ENCODE results near the gene SFT2D3.

The SFT2D3 gene

GRCh38 chr2:127664065-127664894, 37.0 kb upstream of the SFT2D3 start:
- no peak for DNase-seq (ENCODE audit: low spot score)

- no peak for DNase-seq (ENCODE audit: low spot score)
Measured at GRCh38 chr2:127664895-127665225, 36.4 kb upstream of the SFT2D3 start.

DNA sequence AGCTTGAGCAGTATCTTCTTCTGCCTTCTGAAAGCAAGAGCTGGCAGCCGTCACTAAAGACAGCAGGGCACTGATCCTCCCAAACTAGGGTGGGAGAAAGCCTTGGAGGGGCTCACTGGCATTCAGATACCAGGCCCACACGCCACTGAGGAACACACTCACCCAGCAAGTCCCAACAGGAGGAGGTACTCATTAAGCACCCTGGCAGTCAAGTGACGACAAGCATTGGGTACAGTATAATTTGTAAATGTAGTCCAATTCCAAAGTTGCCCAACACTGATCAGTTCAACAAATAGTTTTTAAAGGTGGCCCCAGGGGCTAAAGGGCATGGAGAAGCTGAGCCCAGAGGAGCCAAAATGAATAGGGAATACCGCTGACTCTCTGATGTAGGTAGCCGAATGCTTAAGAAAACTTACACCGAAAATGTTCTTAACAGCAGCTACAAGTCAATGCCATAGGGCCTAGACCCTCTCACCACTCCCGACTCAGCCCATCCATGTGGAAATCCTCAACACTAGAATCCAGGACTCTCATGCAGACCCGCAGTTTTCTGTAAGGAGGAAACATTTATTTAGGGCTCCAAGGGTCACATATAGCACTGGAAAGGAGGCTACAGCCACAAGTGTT, 35.9 kb upstream of the SFT2D3 start:
- no peak for DNase-seq (ENCODE audit: low spot score)

- no peak for DNase-seq (ENCODE audit: low spot score)
Measured at GRCh38 chr2:127669056-127669455, 32.2 kb upstream of the SFT2D3 start.

- no peak for DNase-seq (ENCODE audit: low spot score)
Measured at GRCh38 chr2:127670055-127670956, 31.0 kb upstream of the SFT2D3 start.

GRCh38 chr2:127670957-127671290, 30.4 kb upstream of the SFT2D3 start:
- DNase-seq (ENCODE audit: low spot score), result no peak

- DNase-seq (ENCODE audit: low spot score), result no peak
Measured at GRCh38 chr2:127671557-127672302, 29.6 kb upstream of the SFT2D3 start.

- DNase-seq (ENCODE audit: low spot score), result no peak
Measured at GRCh38 chr2:127672341-127673224, 28.7 kb upstream of the SFT2D3 start.

GRCh38 chr2:127673291-127674069, 27.8 kb upstream of the SFT2D3 start:
- no peak for DNase-seq (ENCODE audit: low spot score)

- no peak for DNase-seq (ENCODE audit: low spot score)
Measured at GRCh38 chr2:127674241-127675209, 26.8 kb upstream of the SFT2D3 start.

GRCh38 chr2:127675331-127676261, 25.7 kb upstream of the SFT2D3 start, which contains the start of gene LIMS2:
Gene LIMS2, minus strand, starts transcription at chr2:127675530. Its CDS starts 506 bp downstream, at chr2:127675024.
- DNase-seq (ENCODE audit: low spot score), result no peak

DNA sequence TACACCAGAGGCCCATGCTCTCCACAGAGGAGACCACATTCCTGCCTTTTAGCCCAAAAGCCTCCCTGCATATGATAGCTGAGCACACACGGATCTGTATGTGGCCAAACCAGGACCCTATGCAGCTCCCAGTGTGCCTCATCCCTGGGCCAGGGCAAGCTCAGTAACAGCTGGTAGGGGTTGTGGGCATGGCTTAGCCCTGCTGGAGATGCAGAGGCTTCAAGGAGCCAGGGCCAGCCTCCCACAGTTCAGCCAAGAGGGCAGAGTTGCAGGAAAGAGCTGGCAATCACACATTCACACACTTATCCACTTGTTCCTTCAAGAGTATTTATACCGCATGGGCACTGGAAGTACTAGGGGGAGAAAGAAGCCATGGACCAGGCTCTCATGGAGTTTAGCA, 24.4 kb upstream of the SFT2D3 start:
- no peak for DNase-seq (ENCODE audit: low spot score)

DNA sequence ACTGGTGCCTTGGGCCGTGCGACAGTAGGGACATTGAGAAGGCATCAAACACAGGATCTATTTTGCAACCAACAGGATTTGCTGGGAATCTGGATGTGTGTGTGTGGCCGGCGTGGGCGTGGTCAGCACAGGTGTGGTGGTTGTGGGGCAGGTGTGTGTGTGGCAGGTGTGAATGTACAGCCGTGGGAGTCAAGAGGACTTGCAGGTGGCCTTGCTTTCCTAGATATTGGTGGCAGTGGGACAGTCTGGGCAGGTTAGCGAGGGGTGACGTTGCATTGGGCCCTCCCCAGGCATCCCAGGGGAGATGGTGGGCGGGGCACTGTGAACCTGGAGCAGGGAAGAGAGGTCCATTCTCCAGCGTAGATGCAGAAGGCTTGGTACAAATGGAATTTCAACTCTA, 22.8 kb upstream of the SFT2D3 start:
- no peak for DNase-seq (ENCODE audit: low spot score)

GRCh38 chr2:127678991-127679390, 22.3 kb upstream of the SFT2D3 start:
- DNase-seq (ENCODE audit: low spot score), result no peak

- DNase-seq (ENCODE audit: low spot score), result no peak
Measured at GRCh38 chr2:127679680-127680361, 21.5 kb upstream of the SFT2D3 start.

DNA sequence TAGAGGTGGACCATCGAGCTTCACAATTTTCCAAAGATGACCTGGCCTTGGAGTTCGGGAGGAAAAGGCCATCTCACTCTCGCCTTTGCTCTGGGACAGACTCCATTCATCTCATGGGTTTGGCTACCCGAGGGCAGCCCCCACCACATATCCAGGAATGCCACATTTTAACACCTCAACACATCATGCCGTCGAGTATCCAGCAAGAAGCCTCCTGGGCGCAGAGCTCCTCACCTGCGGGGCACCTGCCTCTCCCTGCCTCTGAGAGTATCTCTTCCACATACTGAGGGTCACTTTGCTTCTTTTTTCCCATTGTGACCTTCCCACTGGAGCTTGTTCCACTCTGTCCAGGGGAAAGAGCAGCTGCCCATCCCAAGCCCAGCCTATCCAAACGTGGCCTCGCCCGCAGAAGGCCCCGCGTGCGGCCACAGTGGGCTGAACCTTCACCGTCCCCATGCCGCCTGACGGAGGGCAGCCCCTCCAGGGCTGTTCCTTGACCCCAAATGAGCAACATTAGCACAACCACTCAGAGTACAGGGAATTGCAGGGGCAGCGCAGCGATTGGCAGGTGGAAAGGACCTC, 20.5 kb upstream of the SFT2D3 start:
- DNase-seq (ENCODE audit: low spot score), result no peak

- DNase-seq (ENCODE audit: low spot score), result no peak
Measured at GRCh38 chr2:127681288-127681804, 20.0 kb upstream of the SFT2D3 start.

Measured in CD4-positive, alpha-beta T cell treated with Interleukin-6 at 100 ng/mL for 8 hours (primary cell).